Hepatocyte (in vitro differentiated cells): ENCODE results near the gene HDAC3. TPM values are rescaled to one million over a fixed set of nuclear protein-coding genes. Genes with fewer than 3 reads are reported as not detected.

ENCODE experiments used
- DNase-seq: peaks from one replicate; pipeline ENCODE4 v3.0.0-alpha.2; 2016; ENCODE audit warnings: low spot score
- H2AFZ ChIP-seq: fragments of 200-600 bp; sonication (generic); 2 replicates; pipeline ENCODE4 v1.6.0; 2016; ENCODE audit warnings: antibody characterized with exemption, mild to moderate bottlenecking
- H3K27ac ChIP-seq: fragments of 200-600 bp; sonication (generic); 2 replicates; pipeline ENCODE4 v1.5.1; 2016; ENCODE audit warnings: mild to moderate bottlenecking
- H3K27me3 ChIP-seq: fragments of 200-600 bp; sonication (generic); 2 replicates; pipeline ENCODE4 v1.6.1; 2016
- H3K36me3 ChIP-seq: fragments of 200-600 bp; sonication (generic); replicated peaks from 2 replicates; pipeline ENCODE4 v1.5.1; 2016; ENCODE audit warnings: low read depth; ENCODE audit not compliant: insufficient read depth
- H3K4me1 ChIP-seq: fragments of 200-600 bp; sonication (generic); 2 replicates; pipeline ENCODE4 v1.5.1; 2016; ENCODE audit warnings: mild to moderate bottlenecking, moderate library complexity; ENCODE audit not compliant: insufficient read depth
- H3K4me2 ChIP-seq: fragments of 200-600 bp; sonication (generic); 2 replicates; pipeline ENCODE4 v1.6.0; 2016
- H3K4me3 ChIP-seq: fragments of 200-600 bp; sonication (generic); 2 replicates; pipeline ENCODE4 v1.5.1; 2016; ENCODE audit warnings: mild to moderate bottlenecking
- H3K79me2 ChIP-seq: fragments of 200-600 bp; sonication (generic); 2 replicates; pipeline ENCODE4 v1.6.0; 2017; ENCODE audit warnings: mild to moderate bottlenecking
- H3K9me2 ChIP-seq: fragments of 200-600 bp; sonication (generic); replicated peaks from 2 replicates; pipeline ENCODE4 v1.6.0; 2017; ENCODE audit warnings: mild to moderate bottlenecking; ENCODE audit not compliant: insufficient read depth
- H3K9me3 ChIP-seq: fragments of 200-600 bp; sonication (generic); 2 replicates; pipeline ENCODE4 v1.5.1; 2016; ENCODE audit warnings: low read depth, mild to moderate bottlenecking
- H4K20me1 ChIP-seq: fragments of 200-600 bp; sonication (generic); 2 replicates; pipeline ENCODE4 v1.6.0; 2016; ENCODE audit warnings: mild to moderate bottlenecking; ENCODE audit not compliant: insufficient read depth, poor library complexity, severe bottlenecking
- CTCF ChIP-seq: fragments of 200-600 bp; sonication (generic); IDR thresholded peaks from 2 replicates; pipeline ENCODE4 v1.5.1; 2016; ENCODE audit warnings: antibody characterized with exemption, mild to moderate bottlenecking; ENCODE audit not compliant: poor library complexity
- EZH2 ChIP-seq: fragments of 200-600 bp; sonication (generic); IDR thresholded peaks from 2 replicates; pipeline ENCODE4 v1.6.1; 2016; ENCODE audit warnings: antibody characterized with exemption, mild to moderate bottlenecking, borderline replicate concordance
- EZH2phosphoT487 ChIP-seq: fragments of 200-600 bp; sonication (generic); IDR thresholded peaks from one replicate; pipeline ENCODE4 v1.6.1; 2018; ENCODE audit warnings: antibody characterized with exemption, mild to moderate bottlenecking, low read depth, moderate library complexity; ENCODE audit not compliant: unreplicated experiment, severe bottlenecking
- WGBS: methylation state at CpG from one replicate; pipeline ENCODE4 v1.1.6; 2016; ENCODE audit warnings: low lambda C conversion rate; ENCODE audit errors: missing lambda C conversion rate; 5-methylcytosine and 5-hydroxymethylcytosine counted together
- polyA plus RNA-seq: library from polyadenylated mRNA; unstranded; fragments of >200 nt; fragmentation: Nextera tagmentation; extraction: Ambion mirVana; gene quantifications from 2 replicates; pipeline ENCODE4 v1.2.1, GENCODE V29; 2016
- total RNA-seq: library from RNA; depleted of rRNA; stranded (reverse); fragments of >200 nt; gene quantifications from 2 replicates; pipeline ENCODE4 v1.2.3, GENCODE V29; 2014

The HDAC3 gene
- total and polyA plus RNA-seq, 2 experiments from 2014 or later: 50.1 to 74.0 TPM

GRCh38 chr5:141609044-141609443 lies 27.6 kb downstream of the HDAC3 start:
- no peaks in the 10 kb centered on the region for H3K27me3 ChIP-seq
- no peaks in the 10 kb centered on the region for H3K9me3 ChIP-seq
- H4K20me1 ChIP-seq: peaks cover 8% of the 10 kb centered on the region
- TF ChIP-seq EZH2: no peak
- TF ChIP-seq CTCF: no peak
- no peak for TF ChIP-seq EZH2phosphoT487
- peak overlapping the region; percentile 77 for H3K27ac ChIP-seq
- no peaks in the 10 kb centered on the region for H3K36me3 ChIP-seq
- WGBS: 83% methylated on average over 3 of the region's 3 CpGs
- no peak overlapping the region for H3K4me3 ChIP-seq
- H3K9me2 ChIP-seq: no peaks in the 10 kb centered on the region
- H3K4me2 ChIP-seq: peak overlapping the region; percentile 57
- H2AFZ ChIP-seq: no peak overlapping the region
- peaks cover 18% of the 10 kb centered on the region for H3K4me1 ChIP-seq
- H3K79me2 ChIP-seq: peaks cover 92% of the 10 kb centered on the region
- no peak for DNase-seq

- no peaks in the 10 kb centered on the region for H3K27me3 ChIP-seq
- no peaks in the 10 kb centered on the region for H3K9me2 ChIP-seq
- TF ChIP-seq EZH2 (no peak), EZH2phosphoT487 (no peak), CTCF (no peak)
- H3K79me2 ChIP-seq: peaks cover 92% of the 10 kb centered on the region
- 52% methylated on average over 1 of the region's 1 CpG for WGBS
- peak overlapping the region; percentile 77 for H3K27ac ChIP-seq
- no peak overlapping the region for H2AFZ ChIP-seq
- peaks cover 18% of the 10 kb centered on the region for H3K4me1 ChIP-seq
- H3K4me2 ChIP-seq: peak overlapping the region; percentile 57
- no peaks in the 10 kb centered on the region for H3K9me3 ChIP-seq
- peaks cover 5% of the 10 kb centered on the region for H4K20me1 ChIP-seq
- H3K36me3 ChIP-seq: no peaks in the 10 kb centered on the region
- no peak overlapping the region for H3K4me3 ChIP-seq
- peak; percentile 40 for DNase-seq
Observed at GRCh38 chr5:141608557-141608956, 28.1 kb downstream of the HDAC3 start.

GRCh38 chr5:141608046-141608445 lies 28.6 kb downstream of the HDAC3 start:
- Histone ChIP-seq H2AFZ (no peak overlapping the region), H3K27ac (peak overlapping the region; percentile 77), H3K9me3 (no peaks in the 10 kb centered on the region), H3K27me3 (no peaks in the 10 kb centered on the region), H4K20me1 (no peaks in the 10 kb centered on the region), H3K79me2 (peaks cover 92% of the 10 kb centered on the region), H3K4me2 (peak overlapping the region; percentile 57), H3K9me2 (no peaks in the 10 kb centered on the region), H3K4me1 (peaks cover 18% of the 10 kb centered on the region), H3K4me3 (no peak overlapping the region), H3K36me3 (no peaks in the 10 kb centered on the region)
- no peak for DNase-seq
- WGBS: 74% methylated on average over 2 of the region's 2 CpGs
- TF ChIP-seq CTCF: no peak
- no peak for TF ChIP-seq EZH2phosphoT487
- TF ChIP-seq EZH2: no peak
